HG03196 (cell line): ENCODE results near the gene SMC1A.
"Not testable (repeated sequence)": the region's sequence is repeated elsewhere in the genome, so short reads cannot be mapped to it uniquely, and the experiment has no call there.

ENCODE experiments used
- ATAC-seq: cut with Tn5 transposase; IDR thresholded peaks from one replicate; pipeline ENCODE4 v1.9.1; 2021; ENCODE audit not compliant: unreplicated experiment

The SMC1A gene

DNA sequence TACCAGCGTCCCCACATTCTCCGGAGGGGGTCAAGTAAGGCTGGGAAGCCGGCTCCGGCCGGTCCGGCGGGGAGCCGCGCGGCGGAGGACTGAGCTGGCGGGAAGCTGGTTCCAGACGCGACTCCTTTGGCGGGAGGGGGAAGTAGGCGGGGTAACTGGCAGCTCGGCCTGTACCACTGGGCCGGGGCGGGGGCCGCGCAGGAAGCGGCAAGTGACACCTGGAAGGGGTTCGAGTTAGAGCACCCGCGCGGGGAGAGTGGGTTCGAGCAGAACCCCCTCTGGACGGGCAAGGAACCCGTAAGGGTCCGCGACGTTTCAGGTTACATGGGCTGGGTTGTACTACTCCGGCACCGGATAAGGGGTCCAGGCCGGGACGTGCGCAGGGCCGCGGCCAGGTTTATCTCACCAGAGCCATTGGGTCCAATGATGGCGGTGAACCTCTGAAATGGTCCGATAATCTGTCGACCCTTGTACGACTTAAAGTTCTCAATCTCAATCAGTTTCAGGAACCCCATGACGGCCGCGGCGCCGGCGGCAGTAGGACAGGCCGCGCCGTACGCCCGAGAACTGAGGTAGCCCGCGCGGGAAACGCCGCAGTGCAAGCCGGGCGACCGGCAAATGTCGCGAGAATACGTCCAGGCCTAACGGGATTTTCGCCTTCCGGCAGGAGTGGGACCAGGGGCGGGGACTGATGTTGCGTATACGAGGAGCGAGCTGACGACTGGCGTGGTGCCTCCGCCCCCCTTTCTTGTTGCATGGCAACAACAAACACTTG is at the start of gene SMC1A:
TSS of gene SMC1A (minus strand) at position 569 of the 775 bp plus-strand sequence. CDS start at position 515, 54 bp downstream.
- peak; percentile 92 for ATAC-seq

DNA sequence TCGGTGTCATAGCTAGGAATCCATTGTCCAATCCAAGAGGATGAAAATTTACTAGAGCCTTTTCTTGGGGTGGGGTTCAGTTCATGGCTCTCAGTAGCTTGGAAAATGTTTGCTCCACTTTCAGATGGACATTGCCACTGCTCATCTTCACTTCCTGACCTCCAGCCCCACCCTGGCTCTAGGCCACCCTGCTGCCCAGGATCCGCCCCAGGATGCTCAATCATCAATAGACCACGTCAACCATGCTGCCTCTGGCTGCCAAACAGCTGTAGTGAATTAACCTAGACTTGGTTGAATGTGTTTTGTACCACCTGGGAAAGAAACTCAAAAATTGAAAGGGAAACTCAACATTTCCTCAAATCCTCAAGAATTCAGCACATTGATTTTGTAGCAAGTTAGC is 48.9 kb upstream of the SMC1A start:
- ATAC-seq: no peak

DNA sequence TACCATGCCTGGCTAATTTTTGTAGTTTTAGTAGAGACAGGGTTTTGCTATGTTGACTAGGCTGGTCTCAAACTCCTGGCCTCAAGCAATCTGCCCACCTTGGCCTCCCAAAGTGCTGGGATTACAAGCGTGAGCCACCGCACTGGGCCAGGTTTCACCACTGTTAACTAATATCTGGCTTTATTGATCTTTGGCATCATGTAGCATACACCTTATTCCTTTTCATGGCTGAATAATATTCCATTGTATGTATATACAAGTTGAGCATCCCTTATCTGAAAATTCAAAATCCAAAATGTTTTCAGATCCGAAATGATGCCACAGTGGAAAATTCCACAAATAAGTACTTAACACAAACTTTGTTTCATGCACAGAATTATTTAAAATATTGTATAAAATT is 46.2 kb upstream of the SMC1A start:
- ATAC-seq: not testable (repeated sequence)

DNA sequence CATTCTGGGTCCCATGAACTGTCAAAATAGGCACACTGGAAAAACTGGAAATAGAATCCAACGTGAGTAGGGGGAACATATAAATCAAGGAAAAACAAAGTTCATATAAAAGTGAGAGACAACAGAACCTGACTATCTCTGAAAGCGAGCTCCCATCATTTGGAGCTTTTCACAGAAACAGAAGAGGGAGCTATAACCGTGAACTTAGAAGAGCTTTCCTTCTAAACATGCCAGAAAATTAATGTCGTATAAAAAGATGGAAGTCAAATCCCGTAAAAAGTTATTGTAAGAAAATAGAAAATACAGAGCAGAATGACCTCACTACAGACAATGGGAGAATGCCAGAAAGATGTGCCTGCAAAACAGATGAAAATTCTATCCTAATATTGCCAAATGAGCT is 35.6 kb upstream of the SMC1A start:
- no peak for ATAC-seq

DNA sequence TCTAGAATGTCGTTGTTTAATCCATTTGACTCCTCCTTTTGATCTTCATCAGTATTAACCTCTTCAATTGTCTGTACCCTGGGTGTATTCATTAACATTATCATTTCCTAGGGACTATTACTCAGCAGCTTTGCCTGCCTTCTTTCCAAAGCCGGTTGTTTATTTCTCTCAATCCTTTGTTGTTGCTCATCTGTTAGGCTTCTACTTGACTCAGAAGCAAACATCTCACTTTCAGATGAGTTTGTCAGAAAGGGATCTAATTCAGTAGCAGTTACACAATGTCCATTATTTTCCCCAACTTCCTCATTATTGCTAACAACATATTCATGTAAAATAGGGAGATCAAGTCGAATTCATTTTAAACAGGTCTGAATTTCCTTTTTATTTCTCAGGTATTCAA is 33.8 kb upstream of the SMC1A start:
- no peak for ATAC-seq

DNA sequence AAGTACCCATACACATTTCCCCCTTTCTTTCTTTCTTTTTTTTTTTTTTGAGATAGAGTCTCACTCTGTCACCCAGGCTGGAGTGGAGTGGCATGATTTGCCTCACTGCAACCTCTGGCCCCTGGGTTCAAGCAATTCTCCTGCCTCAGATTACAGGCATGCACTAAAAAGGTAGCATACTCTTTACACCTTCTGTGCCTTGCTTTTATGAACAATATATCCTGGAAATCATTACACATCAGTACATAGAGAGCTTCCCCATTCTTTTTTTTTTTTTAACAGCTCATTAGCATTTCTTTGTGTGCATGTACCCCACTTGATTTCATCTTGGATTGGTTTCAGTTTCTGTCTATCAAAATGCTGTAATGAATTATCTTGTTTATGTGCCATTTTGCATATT is 30.4 kb upstream of the SMC1A start:
- no peak for ATAC-seq

DNA sequence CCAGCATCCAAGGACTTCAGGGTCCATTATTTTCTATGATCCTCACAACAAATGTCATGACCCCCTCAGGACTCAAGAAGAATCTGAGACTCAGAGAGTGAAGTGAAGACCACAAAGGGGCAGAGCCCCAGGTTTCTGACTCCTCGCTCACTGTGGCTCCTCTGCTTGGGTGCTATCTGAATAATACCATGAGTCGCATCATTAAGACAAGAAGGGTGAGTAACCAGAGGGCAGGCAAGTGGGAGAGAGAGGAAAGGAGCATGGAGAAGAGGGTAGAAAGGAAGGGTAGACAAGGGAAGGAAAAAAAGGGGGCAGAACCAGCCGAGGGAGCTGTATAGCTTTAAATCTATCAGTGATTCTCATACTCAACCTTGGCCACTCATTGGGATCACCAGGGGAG is 27.2 kb upstream of the SMC1A start:
- no peak for ATAC-seq

DNA sequence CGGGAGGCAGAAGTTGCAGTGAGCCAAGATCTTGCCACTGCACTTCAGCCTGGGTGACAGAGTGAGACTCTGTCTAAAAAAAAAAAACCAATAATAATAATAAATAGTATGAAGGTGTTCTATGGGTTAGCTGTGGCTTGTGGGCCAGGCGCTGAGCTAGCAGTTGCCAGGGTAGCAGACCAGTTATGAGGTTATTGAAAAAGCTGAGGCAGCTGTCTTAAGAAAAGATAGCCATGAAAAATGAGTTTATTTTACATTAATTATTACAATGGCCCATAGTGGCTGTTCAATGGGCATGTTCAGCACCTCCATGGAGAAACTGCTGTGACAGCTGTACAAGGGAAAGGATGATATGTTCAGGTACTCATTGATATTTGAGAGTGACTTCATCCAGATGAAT is 25.0 kb upstream of the SMC1A start:
- ATAC-seq: no peak

DNA sequence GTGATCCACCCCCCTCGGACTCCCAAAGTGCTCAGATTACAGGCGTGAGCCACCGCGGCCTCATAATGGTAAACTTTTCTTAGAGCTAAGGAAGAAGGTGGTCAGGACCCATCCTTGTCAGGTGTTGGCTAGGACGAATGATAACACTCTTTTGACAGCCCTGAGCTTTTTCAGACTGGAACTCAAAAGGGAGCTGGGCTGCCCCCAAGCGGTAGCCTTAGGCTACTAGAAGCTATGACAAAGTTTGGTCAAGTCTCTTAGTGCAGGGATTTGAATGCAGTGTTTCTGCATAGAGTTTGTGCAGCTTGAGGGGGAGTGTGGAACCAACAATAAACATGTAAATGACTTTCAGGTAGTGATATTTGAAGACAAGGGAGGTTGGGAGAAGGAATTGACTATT is 23.5 kb upstream of the SMC1A start:
- no peak for ATAC-seq

DNA sequence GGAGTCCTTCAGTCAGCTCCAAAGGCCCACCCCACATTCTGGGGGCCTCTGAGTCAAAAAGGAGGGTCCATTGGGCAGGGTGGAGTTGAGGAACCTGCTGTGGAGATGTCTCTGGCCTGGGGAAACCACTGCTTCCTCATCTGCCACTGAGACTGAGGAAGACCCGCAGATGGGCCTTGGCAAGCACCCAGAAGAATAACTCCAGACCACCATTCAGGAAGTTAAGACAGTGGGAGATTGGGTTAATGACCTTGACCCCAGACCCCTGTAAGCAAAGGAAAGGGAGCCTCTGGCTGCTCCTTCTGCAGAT is 19.8 kb upstream of the SMC1A start:
- ATAC-seq: no peak

DNA sequence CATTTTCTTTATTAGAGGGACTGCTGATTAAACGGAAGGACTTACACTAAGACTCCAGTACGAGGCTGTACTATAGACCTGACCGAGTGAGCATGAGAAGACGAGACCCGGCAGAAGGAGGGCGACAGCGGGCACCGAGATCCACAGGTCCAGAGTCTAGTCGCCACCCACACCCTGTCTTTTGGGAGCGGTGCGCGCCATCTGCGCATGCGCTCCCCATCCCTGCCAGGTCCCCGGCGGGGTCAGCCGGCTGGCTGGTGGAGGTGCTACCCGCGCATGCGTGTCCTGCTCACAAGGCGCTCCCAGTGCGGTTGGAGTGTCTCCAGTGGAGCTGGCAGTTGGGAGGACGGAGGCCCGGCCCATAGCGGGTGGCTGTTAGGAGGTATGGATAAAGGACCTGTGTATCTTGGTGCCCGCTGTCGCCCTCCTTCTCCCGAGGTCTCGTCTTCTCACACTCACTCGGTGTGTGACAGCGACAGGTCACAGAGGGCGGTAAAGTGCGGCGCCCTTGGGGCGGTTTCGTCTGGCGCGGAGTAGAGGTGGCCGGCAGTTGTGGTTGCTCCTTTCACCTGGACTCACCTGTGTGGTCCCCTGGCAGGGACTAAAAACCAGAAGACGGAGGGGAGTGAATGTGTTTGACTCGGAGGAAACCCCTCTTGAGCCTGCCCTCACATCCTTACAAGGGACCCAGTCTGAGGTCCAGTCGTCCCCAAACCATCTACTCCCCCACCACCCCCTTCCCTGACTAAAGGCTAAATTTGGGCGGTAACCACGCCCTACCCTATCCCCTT is 19.3 kb upstream of the SMC1A start:
- peak; percentile 80 for ATAC-seq

DNA sequence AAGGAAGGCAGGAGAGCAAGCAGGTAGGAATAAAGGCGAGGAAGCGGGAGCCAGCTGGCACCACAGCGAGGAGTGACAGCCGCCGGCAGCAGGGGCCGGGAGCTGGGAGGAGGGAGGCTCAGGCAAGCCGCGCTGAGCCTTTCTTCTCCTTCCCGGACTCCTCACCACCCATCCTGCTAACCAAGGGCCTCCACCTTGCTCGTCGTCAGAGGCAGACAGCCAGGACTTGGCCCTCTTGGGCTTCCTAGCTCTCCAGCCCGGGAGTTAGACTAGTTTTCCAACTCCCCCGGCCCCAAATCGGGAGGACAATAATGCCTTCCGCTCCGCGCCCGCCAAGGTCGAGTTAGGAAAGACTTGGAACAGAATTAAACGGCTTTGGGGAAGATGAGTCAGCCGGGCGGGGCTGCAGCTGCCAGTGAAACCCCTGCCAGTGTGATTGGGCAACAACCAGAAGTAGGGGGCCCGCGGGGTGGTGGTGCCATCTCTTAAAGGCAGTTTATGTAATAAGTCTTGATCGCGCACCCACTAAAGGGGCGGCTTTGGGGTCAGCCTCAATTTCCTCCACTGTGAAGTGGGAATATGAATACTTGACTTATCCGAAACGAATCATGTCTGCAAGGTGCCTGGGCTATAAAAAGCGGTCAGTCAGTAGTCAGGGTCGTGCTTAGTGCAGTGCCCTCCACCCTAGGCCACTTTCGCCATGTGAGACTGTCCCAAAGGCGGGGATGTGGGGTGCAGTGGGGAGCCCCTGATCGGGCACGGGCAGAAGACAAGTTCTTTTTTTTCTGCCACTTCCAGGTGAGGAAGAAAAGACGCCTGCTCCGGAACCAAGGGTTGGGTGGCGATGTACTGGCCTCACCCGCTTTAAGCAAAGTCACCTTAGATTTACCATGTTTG is 18.4 kb upstream of the SMC1A start:
- no peak for ATAC-seq

DNA sequence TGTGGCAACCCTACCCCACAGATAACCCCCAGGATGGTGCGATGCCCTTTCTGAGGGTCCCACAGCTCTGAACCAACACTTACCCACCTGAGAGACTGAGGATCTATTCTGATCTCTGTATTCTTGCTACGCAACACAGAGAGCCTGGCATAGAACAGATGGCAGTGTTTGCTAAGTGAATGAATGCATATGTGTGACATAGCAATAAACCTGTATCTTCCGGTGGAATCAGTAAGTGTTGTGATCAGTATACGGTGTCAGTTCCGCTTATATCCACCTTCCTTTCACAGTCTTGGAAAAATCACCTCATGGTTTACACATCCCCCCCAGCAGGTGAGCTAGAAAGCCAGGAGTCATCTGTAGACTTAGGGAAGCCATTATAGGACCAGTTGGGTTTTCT is 17.6 kb upstream of the SMC1A start:
- ATAC-seq: no peak

DNA sequence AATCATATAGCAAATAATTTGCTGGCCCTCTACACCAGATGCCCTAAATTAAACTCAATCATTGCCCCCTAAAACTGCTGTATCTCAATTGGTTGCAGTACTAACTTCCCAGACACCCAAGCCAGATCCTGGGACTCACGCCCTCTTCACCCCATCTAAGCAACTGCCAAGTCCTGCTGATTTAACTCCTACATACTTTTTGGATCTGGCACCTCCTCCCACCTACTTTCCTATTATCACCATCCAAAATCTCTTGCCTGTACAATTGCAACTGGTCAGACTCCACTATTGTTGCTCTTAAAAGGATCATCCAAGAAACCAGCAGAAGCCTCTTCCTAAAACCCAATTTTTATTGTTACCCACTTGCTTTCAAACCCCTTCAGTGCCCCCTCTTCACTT is 16.4 kb upstream of the SMC1A start:
- no peak for ATAC-seq

DNA sequence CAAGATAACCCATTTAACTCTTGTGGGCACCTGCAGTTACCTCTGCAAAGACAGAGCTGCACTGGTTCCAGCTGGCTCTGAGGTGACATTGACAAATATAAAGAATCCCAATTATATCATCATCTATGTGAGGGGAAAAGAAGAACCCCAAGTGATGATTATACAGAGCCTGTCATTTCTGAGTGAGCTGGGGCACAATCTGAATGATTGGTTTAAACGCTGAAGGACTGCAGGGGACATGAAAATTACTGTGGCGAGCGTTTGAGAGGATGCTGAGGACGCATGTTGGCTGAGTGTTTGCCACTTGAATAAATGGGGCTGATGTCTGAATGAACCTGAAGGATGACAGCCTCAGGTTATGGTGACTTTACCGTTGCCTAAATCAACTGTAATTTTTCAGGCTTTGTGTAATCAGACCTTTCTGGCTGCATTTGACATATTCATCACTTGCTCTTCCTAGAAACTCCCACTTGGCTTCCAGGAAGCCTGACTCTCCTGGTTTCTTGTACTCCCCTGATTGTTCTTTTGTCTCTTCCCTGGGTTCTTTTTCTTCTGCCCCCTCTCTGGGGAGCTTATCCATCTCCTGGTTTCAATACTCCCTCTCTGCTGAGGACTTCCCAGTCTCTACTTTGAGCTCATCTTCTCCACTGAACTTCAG is 15.8 kb upstream of the SMC1A start:
- no peak for ATAC-seq

DNA sequence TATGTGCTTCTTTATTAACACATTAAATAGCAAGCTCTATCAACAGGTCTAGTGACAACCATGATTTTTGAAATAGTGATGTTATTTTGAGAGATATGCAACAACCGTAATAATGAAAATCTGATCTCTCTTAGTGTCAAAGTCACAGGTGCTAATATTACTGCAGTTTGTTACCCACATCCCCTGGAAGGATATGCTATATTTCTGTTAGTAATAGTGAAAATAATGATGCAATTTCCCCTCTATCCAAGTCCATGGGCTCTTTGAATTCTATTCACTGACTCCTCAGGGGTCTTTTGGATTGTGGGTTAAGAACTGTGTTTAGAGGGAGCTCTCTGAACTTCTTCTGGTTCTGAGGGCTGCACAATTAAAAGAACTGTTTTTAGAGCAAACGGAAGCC is 14.8 kb upstream of the SMC1A start:
- no peak for ATAC-seq

DNA sequence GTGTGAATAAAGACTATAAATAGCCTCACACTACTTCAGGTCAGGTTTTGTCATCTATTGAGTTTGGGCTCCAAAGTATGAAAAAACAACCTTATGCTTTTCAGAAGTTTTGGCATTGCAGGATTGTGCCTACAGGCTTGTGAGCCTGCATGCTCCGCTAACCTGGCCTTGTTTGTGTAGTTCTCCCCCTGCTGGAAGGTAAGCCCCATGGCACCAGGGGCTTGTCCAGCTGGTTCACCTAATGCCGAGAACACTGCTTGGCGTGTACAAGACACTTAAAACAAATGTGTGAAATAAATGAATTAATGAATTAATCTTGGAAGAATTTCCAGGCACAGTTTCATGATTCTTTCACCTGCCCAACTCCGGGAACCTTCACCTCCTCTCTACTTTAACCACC is 13.5 kb upstream of the SMC1A start:
- ATAC-seq: peak; percentile 55

DNA sequence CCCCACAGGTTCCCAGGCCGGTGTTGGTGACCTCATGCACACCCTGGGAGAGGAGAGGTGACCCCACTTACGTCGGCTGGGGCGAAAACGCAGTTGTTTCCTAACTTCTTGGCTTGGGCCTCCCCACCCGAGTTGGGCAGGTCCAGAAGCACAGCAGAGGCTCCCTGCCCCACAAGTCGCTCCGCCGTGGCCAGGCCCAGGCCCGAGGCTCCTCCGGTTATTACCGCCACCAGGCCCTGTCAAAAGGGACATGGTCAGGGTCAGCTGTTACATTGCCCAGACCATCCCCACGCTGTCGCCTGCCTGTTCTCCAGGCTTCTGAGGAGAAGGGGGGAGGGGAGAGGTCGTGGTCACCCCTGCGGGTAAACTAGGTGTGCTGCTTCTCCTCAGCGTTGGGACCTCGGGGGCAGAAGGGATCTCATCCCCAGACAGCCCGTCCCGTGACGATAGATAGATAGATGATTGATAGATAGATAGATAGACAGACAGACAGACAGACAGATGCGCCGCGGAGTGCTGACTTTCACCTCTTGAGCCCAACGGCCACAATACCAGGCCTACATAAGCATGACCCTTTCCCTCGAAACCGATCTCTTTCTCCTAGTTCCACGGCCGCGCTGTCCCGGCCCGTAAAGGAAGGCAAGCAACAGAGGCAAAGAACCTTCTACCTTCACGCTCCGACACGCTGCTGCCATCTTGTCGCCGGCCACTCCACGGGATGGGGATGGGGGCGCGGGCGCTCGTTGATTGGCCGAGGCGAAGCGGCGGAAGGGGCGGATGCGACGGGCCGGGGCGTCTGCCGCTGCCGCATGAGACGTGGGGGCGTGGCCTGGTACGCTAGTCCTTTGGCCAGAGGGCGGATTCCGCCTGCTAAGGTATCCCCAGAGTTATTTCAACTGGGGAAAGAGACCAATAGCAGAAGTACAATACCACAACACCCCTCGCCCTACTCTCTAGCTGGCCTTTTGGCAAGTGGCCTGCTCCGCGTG is 11.5 kb upstream of the SMC1A start, which contains the start of gene HSD17B10:
TSS of gene HSD17B10 (minus strand) at position 720 of the 989 bp plus-strand sequence. CDS start at position 695, 25 bp downstream.
- peak; percentile 89 for ATAC-seq

DNA sequence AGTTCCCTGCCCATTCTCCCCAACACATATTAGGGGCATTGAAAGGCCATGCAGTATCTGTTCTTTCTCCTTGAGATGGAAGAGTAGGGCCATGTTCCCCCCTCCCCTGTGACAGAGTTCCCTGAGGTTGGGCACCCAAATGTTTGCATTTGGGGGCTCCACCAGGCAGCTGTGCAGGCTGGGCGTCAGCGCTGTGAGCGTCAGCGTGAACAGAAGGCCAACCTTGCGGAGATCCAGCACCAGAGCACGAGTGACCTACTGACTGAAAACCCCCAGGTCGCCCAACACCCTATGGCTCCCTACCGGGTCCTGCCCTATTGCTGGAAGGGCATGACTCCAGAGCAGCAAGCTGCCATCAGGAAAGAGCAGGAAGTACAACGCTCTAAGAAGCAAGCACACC is 7.8 kb upstream of the SMC1A start:
- ATAC-seq: no peak

DNA sequence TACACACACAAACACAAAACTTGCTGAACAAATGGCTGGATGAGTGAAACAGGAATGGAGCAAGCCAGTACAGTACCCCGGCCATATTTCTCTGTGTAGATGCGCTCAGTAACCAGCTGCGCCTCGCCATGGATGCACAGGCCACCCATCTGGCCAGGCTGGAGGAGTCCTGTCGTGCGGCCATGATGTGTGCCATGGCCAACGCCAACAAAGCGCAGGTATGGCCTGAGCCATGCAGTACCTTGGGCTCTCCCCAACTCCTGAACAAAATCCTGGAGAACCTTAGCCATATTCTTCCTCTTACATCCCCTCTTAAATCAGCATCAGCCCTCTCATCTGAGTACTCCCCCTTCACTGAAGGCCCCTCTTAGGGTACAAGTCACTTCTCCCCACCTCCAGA is 7.3 kb upstream of the SMC1A start:
- no peak for ATAC-seq
